ENCODE results near the gene CD36. TPM values are rescaled to one million over a fixed set of nuclear protein-coding genes. Genes with fewer than 3 reads are reported as not detected.

CD36 gene
- polyA plus RNA-seq, 1 donor from 2014 or later: 0.31 TPM

DNA sequence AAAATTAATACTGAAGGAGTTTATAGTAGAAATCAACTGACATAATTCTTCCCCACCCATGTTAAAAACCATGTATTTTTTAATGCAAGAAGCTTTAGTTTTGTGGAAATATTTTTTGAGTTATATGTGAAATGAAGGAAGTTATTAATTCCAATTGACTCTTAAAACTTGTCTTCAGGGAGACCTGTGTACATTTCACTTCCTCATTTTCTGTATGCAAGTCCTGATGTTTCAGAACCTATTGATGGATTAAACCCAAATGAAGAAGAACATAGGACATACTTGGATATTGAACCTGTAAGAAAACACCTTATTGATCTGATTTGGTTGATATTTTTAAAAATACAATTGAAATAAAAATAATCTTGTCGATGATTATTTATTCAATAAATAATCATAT, 33.3 kb downstream of the CD36 start:
- H3F3A ChIP-seq (ENCODE audit: insufficient read depth, low read length, poor library complexity, severe bottlenecking): no peaks in the 10 kb centered on the region
- H3K4me2 ChIP-seq (ENCODE audit: low read length): no peak overlapping the region
- H2AFZ ChIP-seq (ENCODE audit: low read depth, low read length): no peak overlapping the region
- H3K36me3 ChIP-seq (ENCODE audit: insufficient read depth, low read length): no peaks in the 10 kb centered on the region
- no peaks in the 10 kb centered on the region for H3K9me2 ChIP-seq (ENCODE audit: insufficient read depth, low read length)
- H3K4me3 ChIP-seq (ENCODE audit: low read length): no peak overlapping the region
- no peaks in the 10 kb centered on the region for H4K20me1 ChIP-seq (ENCODE audit: insufficient read depth)
- TF ChIP-seq EP300 (conservative IDR thresholded peaks at IDR 0.05; ENCODE audit: poor library complexity, severe bottlenecking): no peak
- TF ChIP-seq, protein P1, sequence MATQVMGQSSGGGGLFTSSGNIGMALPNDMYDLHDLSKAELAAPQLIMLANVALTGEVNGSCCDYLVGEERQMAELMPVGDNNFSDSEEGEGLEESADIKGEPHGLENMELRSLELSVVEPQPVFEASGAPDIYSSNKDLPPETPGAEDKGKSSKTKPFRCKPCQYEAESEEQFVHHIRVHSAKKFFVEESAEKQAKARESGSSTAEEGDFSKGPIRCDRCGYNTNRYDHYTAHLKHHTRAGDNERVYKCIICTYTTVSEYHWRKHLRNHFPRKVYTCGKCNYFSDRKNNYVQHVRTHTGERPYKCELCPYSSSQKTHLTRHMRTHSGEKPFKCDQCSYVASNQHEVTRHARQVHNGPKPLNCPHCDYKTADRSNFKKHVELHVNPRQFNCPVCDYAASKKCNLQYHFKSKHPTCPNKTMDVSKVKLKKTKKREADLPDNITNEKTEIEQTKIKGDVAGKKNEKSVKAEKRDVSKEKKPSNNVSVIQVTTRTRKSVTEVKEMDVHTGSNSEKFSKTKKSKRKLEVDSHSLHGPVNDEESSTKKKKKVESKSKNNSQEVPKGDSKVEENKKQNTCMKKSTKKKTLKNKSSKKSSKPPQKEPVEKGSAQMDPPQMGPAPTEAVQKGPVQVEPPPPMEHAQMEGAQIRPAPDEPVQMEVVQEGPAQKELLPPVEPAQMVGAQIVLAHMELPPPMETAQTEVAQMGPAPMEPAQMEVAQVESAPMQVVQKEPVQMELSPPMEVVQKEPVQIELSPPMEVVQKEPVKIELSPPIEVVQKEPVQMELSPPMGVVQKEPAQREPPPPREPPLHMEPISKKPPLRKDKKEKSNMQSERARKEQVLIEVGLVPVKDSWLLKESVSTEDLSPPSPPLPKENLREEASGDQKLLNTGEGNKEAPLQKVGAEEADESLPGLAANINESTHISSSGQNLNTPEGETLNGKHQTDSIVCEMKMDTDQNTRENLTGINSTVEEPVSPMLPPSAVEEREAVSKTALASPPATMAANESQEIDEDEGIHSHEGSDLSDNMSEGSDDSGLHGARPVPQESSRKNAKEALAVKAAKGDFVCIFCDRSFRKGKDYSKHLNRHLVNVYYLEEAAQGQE (IDR thresholded peaks at IDR 0.05; ENCODE audit: borderline replicate concordance): no peak
- no peak for TF ChIP-seq EZH2 (IDR thresholded peaks at IDR 0.05; ENCODE audit: borderline replicate concordance, insufficient read depth, low read length, poor library complexity, severe bottlenecking)
- TF ChIP-seq POLR2AphosphoS5 (IDR thresholded peaks at IDR 0.05): no peak
- TF ChIP-seq SMC3 (conservative IDR thresholded peaks at IDR 0.05; ENCODE audit: poor library complexity): no peak
- TF ChIP-seq MXI1 (conservative IDR thresholded peaks at IDR 0.05; ENCODE audit: poor library complexity, severe bottlenecking): no peak
- H3K9ac ChIP-seq (ENCODE audit: low read length): no peak overlapping the region
- no peaks in the 10 kb centered on the region for H3K27me3 ChIP-seq (ENCODE audit: insufficient read depth, low read depth, low read length)
- H3K9me3 ChIP-seq (ENCODE audit: low read length): no peaks in the 10 kb centered on the region
- no peak overlapping the region for H3K27ac ChIP-seq (ENCODE audit: low read length)
- H3K79me2 ChIP-seq (replicated peaks; ENCODE audit: insufficient read depth, low read length): no peaks in the 10 kb centered on the region

DNA sequence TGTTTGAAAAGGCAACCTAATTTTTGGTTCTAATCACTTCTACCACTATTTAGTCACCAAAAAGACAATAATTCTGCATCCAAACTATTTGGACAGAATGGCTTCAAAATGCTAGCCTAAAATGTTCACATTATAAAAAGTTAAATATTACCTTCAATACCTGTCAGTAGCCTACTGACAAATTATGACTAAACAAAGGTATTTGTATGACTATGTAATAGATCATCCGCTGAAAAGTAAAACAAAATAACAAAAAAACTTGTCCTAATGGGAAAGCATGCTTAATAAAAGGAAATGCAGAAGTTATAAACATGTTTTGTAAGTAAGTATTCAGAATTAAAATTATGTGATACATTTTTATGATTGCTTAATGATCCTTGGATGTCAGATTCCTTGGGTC, 36.6 kb downstream of the CD36 start:
- H3F3A ChIP-seq (ENCODE audit: insufficient read depth, low read length, poor library complexity, severe bottlenecking): no peaks in the 10 kb centered on the region
- TF ChIP-seq MXI1 (conservative IDR thresholded peaks at IDR 0.05; ENCODE audit: poor library complexity, severe bottlenecking) (no peak), POLR2AphosphoS5 (IDR thresholded peaks at IDR 0.05) (no peak), EZH2 (IDR thresholded peaks at IDR 0.05; ENCODE audit: borderline replicate concordance, insufficient read depth, low read length, poor library complexity, severe bottlenecking) (no peak), EP300 (conservative IDR thresholded peaks at IDR 0.05; ENCODE audit: poor library complexity, severe bottlenecking) (no peak), TAF1 (IDR thresholded peaks at IDR 0.05; ENCODE audit: low read depth) (no peak), RAD21 (conservative IDR thresholded peaks at IDR 0.05) (no peak), SMC3 (conservative IDR thresholded peaks at IDR 0.05; ENCODE audit: poor library complexity) (no peak)
- TF ChIP-seq, protein P1 (IDR thresholded peaks at IDR 0.05; ENCODE audit: borderline replicate concordance): no peak
- TF ChIP-seq, protein P2, sequence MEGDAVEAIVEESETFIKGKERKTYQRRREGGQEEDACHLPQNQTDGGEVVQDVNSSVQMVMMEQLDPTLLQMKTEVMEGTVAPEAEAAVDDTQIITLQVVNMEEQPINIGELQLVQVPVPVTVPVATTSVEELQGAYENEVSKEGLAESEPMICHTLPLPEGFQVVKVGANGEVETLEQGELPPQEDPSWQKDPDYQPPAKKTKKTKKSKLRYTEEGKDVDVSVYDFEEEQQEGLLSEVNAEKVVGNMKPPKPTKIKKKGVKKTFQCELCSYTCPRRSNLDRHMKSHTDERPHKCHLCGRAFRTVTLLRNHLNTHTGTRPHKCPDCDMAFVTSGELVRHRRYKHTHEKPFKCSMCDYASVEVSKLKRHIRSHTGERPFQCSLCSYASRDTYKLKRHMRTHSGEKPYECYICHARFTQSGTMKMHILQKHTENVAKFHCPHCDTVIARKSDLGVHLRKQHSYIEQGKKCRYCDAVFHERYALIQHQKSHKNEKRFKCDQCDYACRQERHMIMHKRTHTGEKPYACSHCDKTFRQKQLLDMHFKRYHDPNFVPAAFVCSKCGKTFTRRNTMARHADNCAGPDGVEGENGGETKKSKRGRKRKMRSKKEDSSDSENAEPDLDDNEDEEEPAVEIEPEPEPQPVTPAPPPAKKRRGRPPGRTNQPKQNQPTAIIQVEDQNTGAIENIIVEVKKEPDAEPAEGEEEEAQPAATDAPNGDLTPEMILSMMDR (IDR thresholded peaks at IDR 0.05; ENCODE audit: poor library complexity, severe bottlenecking): no peak

More for the DNA sequence above, 36.6 kb downstream of the CD36 start:
- no peaks in the 10 kb centered on the region for H3K9me3 ChIP-seq (ENCODE audit: low read length)
- no peak overlapping the region for H2AFZ ChIP-seq (ENCODE audit: low read depth, low read length)
- no peaks in the 10 kb centered on the region for H3K79me2 ChIP-seq (replicated peaks; ENCODE audit: insufficient read depth, low read length)
- H3K9ac ChIP-seq (ENCODE audit: low read length): no peak overlapping the region
- no peak overlapping the region for H3K4me2 ChIP-seq (ENCODE audit: low read length)
- H3K36me3 ChIP-seq (ENCODE audit: insufficient read depth, low read length): no peaks in the 10 kb centered on the region
- no peaks in the 10 kb centered on the region for H3K27me3 ChIP-seq (ENCODE audit: insufficient read depth, low read depth, low read length)
- no peaks in the 10 kb centered on the region for H4K20me1 ChIP-seq (ENCODE audit: insufficient read depth)
- no peaks in the 10 kb centered on the region for H3K9me2 ChIP-seq (ENCODE audit: insufficient read depth, low read length)
- no peak overlapping the region for H3K4me3 ChIP-seq (ENCODE audit: low read length)
- no peak overlapping the region for H3K27ac ChIP-seq (ENCODE audit: low read length)
